ENCODE data around the gene CRISP1. TPM values are rescaled to one million over a fixed set of nuclear protein-coding genes. Genes with fewer than 3 reads are reported as not detected.

The CRISP1 gene
- total RNA-seq, 1 experiment from 2014 or later, result not detected

GRCh38 chr6:49787176-49787575, 79.2 kb downstream of the CRISP1 start, which contains the start of gene PGK2:
Gene PGK2, minus strand, starts transcription at chr6:49787285. Its CDS starts 98 bp downstream, at chr6:49787187.
- Mint-ChIP-seq H3K4me3 (no peak within 1 kb of the TSS), H3K36me3 (ENCODE audit: insufficient read depth in 1 of 3, low read depth in 3 of 3) (peaks cover 0 to 6% (median 3%) of the 10 kb centered on the region in 3 experiments; a peak in 2 of 7 replicates), H3K27me3 (ENCODE audit: low read depth) (no peaks in the 10 kb centered on the region), H3K27ac (no peak within 1 kb of the TSS), H3K9me3 (peaks cover 0 to 4% of the 10 kb centered on the region in 2 experiments; a peak in 1 of 5 replicates), H3K4me1 (peaks cover 3 to 8% of the 10 kb centered on the region in 2 experiments; a peak in 3 of 4 replicates)
- TF ChIP-seq, protein P1, sequence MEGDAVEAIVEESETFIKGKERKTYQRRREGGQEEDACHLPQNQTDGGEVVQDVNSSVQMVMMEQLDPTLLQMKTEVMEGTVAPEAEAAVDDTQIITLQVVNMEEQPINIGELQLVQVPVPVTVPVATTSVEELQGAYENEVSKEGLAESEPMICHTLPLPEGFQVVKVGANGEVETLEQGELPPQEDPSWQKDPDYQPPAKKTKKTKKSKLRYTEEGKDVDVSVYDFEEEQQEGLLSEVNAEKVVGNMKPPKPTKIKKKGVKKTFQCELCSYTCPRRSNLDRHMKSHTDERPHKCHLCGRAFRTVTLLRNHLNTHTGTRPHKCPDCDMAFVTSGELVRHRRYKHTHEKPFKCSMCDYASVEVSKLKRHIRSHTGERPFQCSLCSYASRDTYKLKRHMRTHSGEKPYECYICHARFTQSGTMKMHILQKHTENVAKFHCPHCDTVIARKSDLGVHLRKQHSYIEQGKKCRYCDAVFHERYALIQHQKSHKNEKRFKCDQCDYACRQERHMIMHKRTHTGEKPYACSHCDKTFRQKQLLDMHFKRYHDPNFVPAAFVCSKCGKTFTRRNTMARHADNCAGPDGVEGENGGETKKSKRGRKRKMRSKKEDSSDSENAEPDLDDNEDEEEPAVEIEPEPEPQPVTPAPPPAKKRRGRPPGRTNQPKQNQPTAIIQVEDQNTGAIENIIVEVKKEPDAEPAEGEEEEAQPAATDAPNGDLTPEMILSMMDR (conservative IDR thresholded peaks at IDR 0.05), result no peak
- Histone ChIP-seq H3K56ac (ENCODE audit: insufficient read length, low read depth, low read length) (no peak within 1 kb of the TSS), H3K18ac (ENCODE audit: insufficient read length, low read depth, low read length) (no peak within 1 kb of the TSS), H4K91ac (ENCODE audit: insufficient read length, low read depth, low read length) (no peak within 1 kb of the TSS), H2BK5ac (ENCODE audit: insufficient read length, low read length) (no peak within 1 kb of the TSS), H3K9ac (ENCODE audit: extremely low read depth, insufficient read length, low read length) (no peak within 1 kb of the TSS), H4K8ac (replicated peaks; ENCODE audit: insufficient read length, low read depth, low read length) (no peak within 1 kb of the TSS), H3K23ac (ENCODE audit: insufficient read length, low read depth, low read length) (no peak within 1 kb of the TSS), H2AK5ac (ENCODE audit: insufficient read length, low read length) (no peak within 1 kb of the TSS), H3K4me1 (ENCODE audit: insufficient read depth, low read length) (no peaks in the 10 kb centered on the region), H3K14ac (ENCODE audit: insufficient read depth, low read length) (no peak within 1 kb of the TSS), H3K79me1 (ENCODE audit: insufficient read depth, low read depth, low read length, poor library complexity, severe bottlenecking) (no peaks in the 10 kb centered on the region), H2BK12ac (ENCODE audit: insufficient read length, low read depth, low read length) (no peak within 1 kb of the TSS), H2BK20ac (ENCODE audit: low read depth, low read length, poor library complexity, severe bottlenecking) (no peak within 1 kb of the TSS), H4K20me1 (ENCODE audit: control insufficient read depth, insufficient read depth, insufficient read length) (no peaks in the 10 kb centered on the region), H3K27ac (ENCODE audit: insufficient read length, low read depth, low read length) (no peak within 1 kb of the TSS), H3K23me2 (ENCODE audit: insufficient read length, low read depth, low read length, poor library complexity, severe bottlenecking) (no peaks in the 10 kb centered on the region), H4K5ac (ENCODE audit: insufficient read length, low read depth, low read length) (no peak within 1 kb of the TSS), H2AFZ (ENCODE audit: low read length) (no peak within 1 kb of the TSS), H3K79me2 (ENCODE audit: insufficient read depth, low read length) (no peaks in the 10 kb centered on the region), H2BK120ac (ENCODE audit: low read depth, low read length, poor library complexity, severe bottlenecking) (no peak within 1 kb of the TSS), H3K4ac (ENCODE audit: low read depth, low read length) (no peak within 1 kb of the TSS), H2BK15ac (ENCODE audit: low read depth, low read length) (no peak within 1 kb of the TSS), H3K27me3 (ENCODE audit: insufficient read depth, low read length) (no peaks in the 10 kb centered on the region), H3K4me2 (ENCODE audit: insufficient read depth, insufficient read length, low read length) (no peak within 1 kb of the TSS), H3K9me3 (ENCODE audit: control insufficient read depth, low read depth, low read length) (no peaks in the 10 kb centered on the region), H3T11ph (ENCODE audit: low read length) (no peak within 1 kb of the TSS)
- WGBS (ENCODE audit: extremely low coverage, insufficient read length, low lambda C conversion rate), result no CpG with 5 or more reads among the region's 8 CpGs
- DNase-seq, result peak; percentile 93
